OCI-LY7 (cell line): ENCODE data around the gene SRRT. TPM values are rescaled to one million over a fixed set of nuclear protein-coding genes. Genes with fewer than 3 reads are reported as not detected.

Source experiments
- BruUV-seq: library from RNA; stranded (reverse); fragments of 400-500 nt; replicated peaks from 2 replicates; lab custom pipeline; 2021; lab: Mats Ljungman, UMichigan
- CTCF ChIA-PET: fragments of 300-600 bp; sonication (Branson Sonifier 250); formaldehyde crosslinking; loops from one replicate; lab custom pipeline; 2022; ENCODE audit warnings: antibody characterized with exemption; ENCODE audit not compliant: unreplicated experiment; lab: Charles Lee
- POLR2A ChIA-PET: fragments of 300-600 bp; sonication (Branson Sonifier 250); formaldehyde crosslinking; loops from one replicate; lab custom pipeline; 2022; ENCODE audit warnings: antibody characterized with exemption; lab: Charles Lee
- DNase-seq: peaks from one replicate; pipeline ENCODE4 v3.0.0-alpha.2; 2015; ENCODE audit warnings: low spot score
- H2AFZ ChIP-seq: fragments of 200-600 bp; sonication (generic), shearing (Covaris generic); 2 replicates; pipeline ENCODE4 v1.6.1; 2014; ENCODE audit warnings: mild to moderate bottlenecking, antibody characterized with exemption, low read length, moderate library complexity
- H3K27ac ChIP-seq: fragments of 200-600 bp; sonication (generic); 2 replicates; pipeline ENCODE4 v1.5.1; 2014; ENCODE audit warnings: mixed run types, low read depth, mild to moderate bottlenecking, moderate library complexity, low read length, inconsistent platforms; ENCODE audit not compliant: poor library complexity, severe bottlenecking
- H3K36me3 ChIP-seq: fragments of 200-600 bp; sonication (generic); 2 replicates; pipeline ENCODE4 v1.6.1; 2014; ENCODE audit warnings: mild to moderate bottlenecking, antibody characterized with exemption, low read length, moderate library complexity, mixed read lengths; ENCODE audit not compliant: insufficient read depth
- H3K4me1 ChIP-seq: fragments of 200-600 bp; sonication (generic); 2 replicates; pipeline ENCODE4 v1.5.1; 2014; ENCODE audit warnings: mild to moderate bottlenecking, low read length; ENCODE audit not compliant: insufficient read depth, poor library complexity, severe bottlenecking
- H3K4me2 ChIP-seq: fragments of 200-600 bp; sonication (generic); 2 replicates; pipeline ENCODE4 v1.6.1; 2014; ENCODE audit warnings: mild to moderate bottlenecking, low read length
- H3K4me3 ChIP-seq: fragments of 200-600 bp; sonication (generic); 2 replicates; pipeline ENCODE4 v1.5.1; 2014; ENCODE audit warnings: mild to moderate bottlenecking, low read depth, low read length; ENCODE audit not compliant: poor library complexity, severe bottlenecking
- H3K79me2 ChIP-seq: fragments of 200-600 bp; sonication (generic); 2 replicates; pipeline ENCODE4 v1.6.1; 2016; ENCODE audit warnings: low read depth, mild to moderate bottlenecking, low read length, moderate library complexity, mixed read lengths; ENCODE audit not compliant: insufficient read depth
- H3K9me2 ChIP-seq: fragments of 200-600 bp; sonication (generic); 2 replicates; pipeline ENCODE4 v1.6.1; 2016; ENCODE audit warnings: mild to moderate bottlenecking, low read length, mixed read lengths; ENCODE audit not compliant: insufficient read depth
- H3K9me3 ChIP-seq: fragments of 200-600 bp; sonication (generic); 2 replicates; pipeline ENCODE4 v1.6.1; 2014; ENCODE audit warnings: mild to moderate bottlenecking, mixed run types, low read length, mixed read lengths
- H4K20me1 ChIP-seq: fragments of 200-600 bp; sonication (generic); 2 replicates; pipeline ENCODE4 v1.6.1; 2014; ENCODE audit warnings: mild to moderate bottlenecking, antibody characterized with exemption, low read length, moderate library complexity, mixed read lengths; ENCODE audit not compliant: insufficient read depth
- CTCF ChIP-seq: fragments of 200-600 bp; sonication (generic); conservative IDR thresholded peaks from 2 replicates; pipeline ENCODE4 v1.5.1; 2014; ENCODE audit warnings: mild to moderate bottlenecking, antibody characterized with exemption, low read length, moderate library complexity, mixed read lengths
- EZH2phosphoT487 ChIP-seq: fragments of 200-600 bp; sonication (generic); IDR thresholded peaks from 2 replicates; pipeline ENCODE4 v1.6.1; 2018; ENCODE audit warnings: low read depth, borderline replicate concordance, mild to moderate bottlenecking, mixed run types, antibody characterized with exemption, low read length, moderate library complexity, mixed read lengths
- intact Hi-C: fragments of 100-400 bp; cut with micrococcal nuclease; formaldehyde crosslinking; loops from one replicate; pipeline ENCODE4 v1.10.0; 2022; ENCODE audit not compliant: unreplicated experiment
- total RNA-seq, 2 experiments: library from RNA; depleted of rRNA in 1 of 2; stranded (reverse); fragments of >200 nt in 1 of 2; shearing (Covaris generic) in 1 of 2; gene quantifications; 2 replicates each; pipeline ENCODE4 v1.2.3, GENCODE V29; 2014 to 2022

Gene SRRT
- total RNA-seq, 2 experiments from 2014 or later, result 154 to 264 TPM

DNA sequence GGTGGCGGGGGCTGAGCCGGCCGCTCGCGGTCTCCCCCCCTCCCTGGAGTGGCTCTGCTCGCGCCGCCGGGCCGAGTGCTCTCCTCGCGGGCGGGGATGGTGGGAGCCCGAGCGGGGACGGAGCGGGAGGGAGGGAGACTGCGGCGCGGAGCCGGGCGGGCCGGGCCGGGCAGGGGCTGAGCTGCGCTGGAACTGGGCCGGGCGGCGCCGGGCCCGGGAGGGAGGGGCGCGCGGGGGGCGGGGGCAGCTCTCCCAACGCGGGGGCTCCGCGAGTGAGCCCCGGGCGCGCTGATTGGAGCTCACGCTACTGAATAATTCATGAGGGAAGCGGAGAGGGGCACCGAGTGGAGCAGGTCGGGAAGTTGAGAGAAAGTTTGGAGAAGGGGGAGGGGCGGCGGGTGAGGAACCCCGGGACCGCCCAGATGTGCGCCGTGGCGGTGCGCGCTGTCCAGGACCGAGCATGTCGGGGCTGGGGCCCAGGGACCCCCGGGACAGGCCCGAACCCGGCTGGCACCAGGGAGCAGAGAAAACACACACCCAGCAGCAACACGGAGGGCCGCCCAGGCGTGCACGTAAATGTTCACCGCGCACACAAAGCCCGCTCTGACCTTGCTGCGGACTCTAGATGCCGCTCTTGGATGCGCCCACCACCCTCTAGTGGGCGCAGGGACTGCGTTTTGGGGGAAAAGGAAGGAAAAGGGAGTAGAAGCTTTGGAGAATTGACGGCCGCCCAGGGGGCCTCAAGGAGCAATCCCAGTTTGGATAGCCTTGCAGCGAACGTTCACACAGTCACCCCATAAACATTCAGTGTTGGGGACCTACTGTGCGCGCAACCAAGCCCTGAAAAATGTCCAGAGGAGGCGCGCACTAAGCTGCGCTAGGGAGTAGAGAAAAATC is 47.3 kb upstream of the SRRT start, which contains the start of gene EPHB4:
TSS of gene EPHB4 (minus strand) at position 194 of the 897 bp plus-strand sequence. CDS start 493 bp downstream, outside the sequence.
- H3K36me3 ChIP-seq, result no peaks in the 10 kb centered on the region
- no peak within 1 kb of the TSS for H3K4me3 ChIP-seq
- BruUV-seq, result no TSS peak
- intact Hi-C loops, result no loop called here
- H4K20me1 ChIP-seq, result no peaks in the 10 kb centered on the region
- no peaks in the 10 kb centered on the region for H3K9me3 ChIP-seq
- no peak for DNase-seq
- no peaks in the 10 kb centered on the region for H3K4me1 ChIP-seq
- H3K27ac ChIP-seq, result no peak within 1 kb of the TSS
- 0 out of 2 replicates have a peak, but pooled peaks have one; percentile 69 for TF ChIP-seq EZH2phosphoT487
- TF ChIP-seq CTCF, result 0 out of 2 replicates have a peak, but pooled peaks have one; percentile 12
- H2AFZ ChIP-seq, result no peak within 1 kb of the TSS
- no peak within 1 kb of the TSS for H3K4me2 ChIP-seq
- no peaks in the 10 kb centered on the region for H3K9me2 ChIP-seq
- ChIA-PET POLR2A (no interaction called here), CTCF (no interaction called here)
- H3K79me2 ChIP-seq, result no peaks in the 10 kb centered on the region

GRCh38 chr7:100829150-100829716 is 45.7 kb upstream of the SRRT start:
- CTCF ChIA-PET, result no interaction called here

More at GRCh38 chr7:100829150-100829716, 45.7 kb upstream of the SRRT start:
- BruUV-seq, result no TSS peak
- TF ChIP-seq CTCF (no peak), EZH2phosphoT487 (no peak)
- Histone ChIP-seq H3K4me1 (no peaks in the 10 kb centered on the region), H2AFZ (no peak overlapping the region), H3K36me3 (no peaks in the 10 kb centered on the region), H3K9me3 (no peaks in the 10 kb centered on the region), H3K9me2 (no peaks in the 10 kb centered on the region), H3K4me3 (no peak overlapping the region), H3K27ac (no peak overlapping the region), H4K20me1 (no peaks in the 10 kb centered on the region), H3K4me2 (no peak overlapping the region), H3K79me2 (no peaks in the 10 kb centered on the region)
- POLR2A ChIA-PET, result no interaction called here
- intact Hi-C loops, result no loop called here
- no peak for DNase-seq
